Activated naive CD8-positive, alpha-beta T cell (primary cell): ENCODE data around the gene PHF14.

Experiments used
- H3K27ac Mint-ChIP-seq: one replicate; pipeline ENCODE4 v1.8.0; 2021; ENCODE audit warnings: mixed read lengths
- H3K27me3 Mint-ChIP-seq: one replicate; pipeline ENCODE4 v1.8.0; 2021; ENCODE audit warnings: mixed read lengths
- H3K36me3 Mint-ChIP-seq: one replicate; pipeline ENCODE4 v1.8.0; 2021; ENCODE audit warnings: mixed read lengths
- H3K4me1 Mint-ChIP-seq: one replicate; pipeline ENCODE4 v1.8.0; 2021; ENCODE audit warnings: low read depth, mixed read lengths
- H3K4me3 Mint-ChIP-seq: one replicate; pipeline ENCODE4 v1.8.0; 2021; ENCODE audit warnings: mild to moderate bottlenecking, mixed read lengths
- H3K9me3 Mint-ChIP-seq: one replicate; pipeline ENCODE4 v1.8.0; 2021; ENCODE audit warnings: low read depth, mixed read lengths

PHF14 gene

GRCh38 chr7:11163220-11163619 lies 189.5 kb downstream of the PHF14 start:
- H3K4me3 Mint-ChIP-seq: no peak overlapping the region
- H3K27me3 Mint-ChIP-seq: no peaks in the 10 kb centered on the region
- no peaks in the 10 kb centered on the region for H3K4me1 Mint-ChIP-seq
- peaks cover 7% of the 10 kb centered on the region for H3K36me3 Mint-ChIP-seq
- no peaks in the 10 kb centered on the region for H3K9me3 Mint-ChIP-seq
- no peak overlapping the region for H3K27ac Mint-ChIP-seq

- H3K27me3 Mint-ChIP-seq: no peaks in the 10 kb centered on the region
- H3K27ac Mint-ChIP-seq: no peak overlapping the region
- H3K9me3 Mint-ChIP-seq: no peaks in the 10 kb centered on the region
- no peak overlapping the region for H3K4me3 Mint-ChIP-seq
- peaks cover 9% of the 10 kb centered on the region for H3K36me3 Mint-ChIP-seq
- peaks cover 2% of the 10 kb centered on the region for H3K4me1 Mint-ChIP-seq
Observed at GRCh38 chr7:11166051-11166450, 192.4 kb downstream of the PHF14 start.

- no peaks in the 10 kb centered on the region for H3K27me3 Mint-ChIP-seq
- peaks cover 10% of the 10 kb centered on the region for H3K36me3 Mint-ChIP-seq
- H3K9me3 Mint-ChIP-seq: no peaks in the 10 kb centered on the region
- H3K4me3 Mint-ChIP-seq: no peak overlapping the region
- H3K27ac Mint-ChIP-seq: no peak overlapping the region
- H3K4me1 Mint-ChIP-seq: peaks cover 4% of the 10 kb centered on the region
Observed at GRCh38 chr7:11168650-11169170, 195.0 kb downstream of the PHF14 start.

- H3K4me3 Mint-ChIP-seq: no peak overlapping the region
- peaks cover 7% of the 10 kb centered on the region for H3K36me3 Mint-ChIP-seq
- H3K27me3 Mint-ChIP-seq: no peaks in the 10 kb centered on the region
- no peaks in the 10 kb centered on the region for H3K9me3 Mint-ChIP-seq
- peaks cover 4% of the 10 kb centered on the region for H3K4me1 Mint-ChIP-seq
- no peak overlapping the region for H3K27ac Mint-ChIP-seq
Observed at GRCh38 chr7:11170175-11170574, 196.5 kb downstream of the PHF14 start.

- peaks cover 4% of the 10 kb centered on the region for H3K4me1 Mint-ChIP-seq
- peak overlapping the region; percentile 82 for H3K27ac Mint-ChIP-seq
- H3K4me3 Mint-ChIP-seq: no peak overlapping the region
- H3K27me3 Mint-ChIP-seq: no peaks in the 10 kb centered on the region
- H3K36me3 Mint-ChIP-seq: peaks cover 7% of the 10 kb centered on the region
- H3K9me3 Mint-ChIP-seq: no peaks in the 10 kb centered on the region
Observed at GRCh38 chr7:11170863-11171568, 197.3 kb downstream of the PHF14 start.

- Mint-ChIP-seq H3K9me3 (no peaks in the 10 kb centered on the region), H3K27ac (no peak overlapping the region), H3K4me3 (no peak overlapping the region), H3K4me1 (peaks cover 4% of the 10 kb centered on the region), H3K36me3 (peaks cover 7% of the 10 kb centered on the region), H3K27me3 (no peaks in the 10 kb centered on the region)
Observed at GRCh38 chr7:11171569-11172192, 198.0 kb downstream of the PHF14 start.

- Mint-ChIP-seq H3K36me3 (peaks cover 7% of the 10 kb centered on the region), H3K27ac (no peak overlapping the region), H3K27me3 (no peaks in the 10 kb centered on the region), H3K4me3 (no peak overlapping the region), H3K4me1 (peaks cover 4% of the 10 kb centered on the region), H3K9me3 (no peaks in the 10 kb centered on the region)
Observed at GRCh38 chr7:11172835-11173234, 199.2 kb downstream of the PHF14 start.

GRCh38 chr7:11175371-11175770 lies 201.7 kb downstream of the PHF14 start:
- Mint-ChIP-seq H3K36me3 (peaks cover 2% of the 10 kb centered on the region), H3K27ac (no peak overlapping the region), H3K27me3 (no peaks in the 10 kb centered on the region), H3K4me1 (peaks cover 4% of the 10 kb centered on the region), H3K4me3 (no peak overlapping the region), H3K9me3 (no peaks in the 10 kb centered on the region)

- no peaks in the 10 kb centered on the region for H3K9me3 Mint-ChIP-seq
- peaks cover 2% of the 10 kb centered on the region for H3K36me3 Mint-ChIP-seq
- no peaks in the 10 kb centered on the region for H3K27me3 Mint-ChIP-seq
- no peak overlapping the region for H3K27ac Mint-ChIP-seq
- no peak overlapping the region for H3K4me3 Mint-ChIP-seq
- H3K4me1 Mint-ChIP-seq: peaks cover 3% of the 10 kb centered on the region
Observed at GRCh38 chr7:11175887-11176286, 202.2 kb downstream of the PHF14 start.

GRCh38 chr7:11176985-11177555 lies 203.4 kb downstream of the PHF14 start:
- Mint-ChIP-seq H3K27ac (no peak overlapping the region), H3K27me3 (no peaks in the 10 kb centered on the region), H3K4me3 (no peak overlapping the region)

GRCh38 chr7:11177793-11178192 lies 204.1 kb downstream of the PHF14 start:
- H3K27me3 Mint-ChIP-seq: no peaks in the 10 kb centered on the region
- H3K9me3 Mint-ChIP-seq: no peaks in the 10 kb centered on the region
- no peaks in the 10 kb centered on the region for H3K4me1 Mint-ChIP-seq
- no peak overlapping the region for H3K4me3 Mint-ChIP-seq
- H3K27ac Mint-ChIP-seq: no peak overlapping the region
- H3K36me3 Mint-ChIP-seq: no peaks in the 10 kb centered on the region

More at GRCh38 chr7:11176985-11177555, 203.4 kb downstream of the PHF14 start:
- Mint-ChIP-seq H3K4me1 (no peaks in the 10 kb centered on the region), H3K9me3 (no peaks in the 10 kb centered on the region), H3K36me3 (no peaks in the 10 kb centered on the region)

- H3K4me1 Mint-ChIP-seq: no peaks in the 10 kb centered on the region
- no peak overlapping the region for H3K4me3 Mint-ChIP-seq
- H3K27ac Mint-ChIP-seq: no peak overlapping the region
- H3K9me3 Mint-ChIP-seq: peaks cover 10% of the 10 kb centered on the region
- H3K36me3 Mint-ChIP-seq: no peaks in the 10 kb centered on the region
- no peaks in the 10 kb centered on the region for H3K27me3 Mint-ChIP-seq
Observed at GRCh38 chr7:11181590-11181989, 207.9 kb downstream of the PHF14 start.

GRCh38 chr7:11182736-11183135 lies 209.1 kb downstream of the PHF14 start:
- Mint-ChIP-seq H3K4me1 (no peaks in the 10 kb centered on the region), H3K4me3 (no peak overlapping the region), H3K9me3 (peaks cover 10% of the 10 kb centered on the region), H3K27ac (no peak overlapping the region), H3K36me3 (no peaks in the 10 kb centered on the region), H3K27me3 (no peaks in the 10 kb centered on the region)

- peaks cover 2% of the 10 kb centered on the region for H3K36me3 Mint-ChIP-seq
Observed at GRCh38 chr7:11185179-11185815, 211.6 kb downstream of the PHF14 start.

More at GRCh38 chr7:11185179-11185815, 211.6 kb downstream of the PHF14 start:
- H3K27me3 Mint-ChIP-seq: no peaks in the 10 kb centered on the region
- no peak overlapping the region for H3K27ac Mint-ChIP-seq
- H3K4me3 Mint-ChIP-seq: no peak overlapping the region
- H3K9me3 Mint-ChIP-seq: peaks cover 10% of the 10 kb centered on the region
- H3K4me1 Mint-ChIP-seq: no peaks in the 10 kb centered on the region
